Pancreas (tissue), 10 donors: Measurements from ENCODE around the gene CREBBP. TPM values are rescaled to one million over a fixed set of nuclear protein-coding genes. Genes with fewer than 3 reads are reported as not detected.

Experiments
- ATAC-seq, 4 donors: fragments of 200-7000 bp; cut with Tn5 transposase; one replicate each; pipeline versions ENCODE4 v1.8.0 to v1.9.1; 2020; ENCODE audit warnings: mild to moderate bottlenecking in 4 of 4, moderate library complexity in 4 of 4
- DNase-seq, 6 donors: peaks; one replicate each; pipeline ENCODE4 v3.0.0-alpha.2; 2020
- FAIRE-seq: peaks from 2 replicates; lab custom pipeline; 2012; peaks lifted over from hg19 to GRCh38; lab: Jason Lieb, UNC
- H3K27ac ChIP-seq, 4 donors: fragments of 200-600 bp; sonication (generic); 1 replicate in 3 of 4; 2 replicates in 1 of 4; pipeline versions ENCODE4 v1.5.0 to v1.8.0; 2020
- H3K27me3 ChIP-seq, 4 donors: fragments of 200-600 bp; one replicate each; pipeline ENCODE4 v1.8.0; 2021
- H3K36me3 ChIP-seq, 3 donors: fragments of 200-600 bp; sonication (generic) in 1 of 3; one replicate each; pipeline versions ENCODE4 v1.5.0 to v1.8.0; 2020 to 2021
- H3K4me1 ChIP-seq, 3 donors: fragments of 200-600 bp; one replicate each; pipeline ENCODE4 v1.8.0; 2021
- H3K4me3 ChIP-seq, 4 donors: fragments of 200-600 bp; sonication (generic) in 2 of 4; one replicate each; pipeline versions ENCODE4 v1.5.0 to v1.8.0; 2020 to 2021
- H3K9me3 ChIP-seq, 4 donors: fragments of 200-600 bp; one replicate each; pipeline ENCODE4 v1.8.0; 2021
- WGBS, 2 donors: extraction: QIAGEN DNeasy Blood & Tissue Kit; methylation state at CpG; one replicate each; pipeline ENCODE4 v1.1.7; 2013; 5-methylcytosine and 5-hydroxymethylcytosine counted together
- intact Hi-C, 3 donors: fragments of 100-400 bp; cut with DNase I; formaldehyde crosslinking; loops; one replicate each; pipeline versions ENCODE4 v1.11.1 to v1.14.2; 2022
- polyA plus RNA-seq, 2 donors: library from polyadenylated mRNA; stranded (reverse); fragments of 200-250 nt; gene quantifications; one replicate each; pipeline ENCODE4 v1.2.3, GENCODE V29; 2013
- total RNA-seq, 6 donors: library from RNA; stranded (reverse); fragmentation: NEBNext Ultra II Directional in 4 of 6; extraction: Animal tissue kit (Norgen Biotek cat#: 25700) in 4 of 6; gene quantifications; one replicate each; pipeline versions ENCODE4 v1.2.1 to v1.2.4, GENCODE V29; 2021 to 2023
- TF ChIP-seq, protein P1 (sequence below), 4 donors: fragments of 200-600 bp; sonication (generic) in 3 of 4; IDR thresholded peaks; one replicate each; pipeline versions ENCODE4 v1.5.0 to v1.8.0; 2021; ENCODE audit warnings: antibody characterized with exemption in 4 of 4
- donor health status: healthy with polysubstance abuse.
- donor health status: DM: no; HTN: no; CAD: no; lungs with moderate emphysema.
- donor health status: DM: no; HTN: no; CAD: no.
- donor health status: control.
- donor health status: control.
- donor health status: Bipolar disorder and iron deficiency.
- donor health status: DM: yes; HTN: yes; CAD: no.
- donor health status: DM: no; HTN: no; CAD: no.
- donor health status: DM: no; HTN: no; CAD: no.
- donor health status: DM: yes; HTN: yes; CAD: no.

Gene CREBBP
- total and polyA plus RNA-seq, 8 donors = 14.4 to 49.4 (median 30.2) TPM

- TF ChIP-seq, protein P1, sequence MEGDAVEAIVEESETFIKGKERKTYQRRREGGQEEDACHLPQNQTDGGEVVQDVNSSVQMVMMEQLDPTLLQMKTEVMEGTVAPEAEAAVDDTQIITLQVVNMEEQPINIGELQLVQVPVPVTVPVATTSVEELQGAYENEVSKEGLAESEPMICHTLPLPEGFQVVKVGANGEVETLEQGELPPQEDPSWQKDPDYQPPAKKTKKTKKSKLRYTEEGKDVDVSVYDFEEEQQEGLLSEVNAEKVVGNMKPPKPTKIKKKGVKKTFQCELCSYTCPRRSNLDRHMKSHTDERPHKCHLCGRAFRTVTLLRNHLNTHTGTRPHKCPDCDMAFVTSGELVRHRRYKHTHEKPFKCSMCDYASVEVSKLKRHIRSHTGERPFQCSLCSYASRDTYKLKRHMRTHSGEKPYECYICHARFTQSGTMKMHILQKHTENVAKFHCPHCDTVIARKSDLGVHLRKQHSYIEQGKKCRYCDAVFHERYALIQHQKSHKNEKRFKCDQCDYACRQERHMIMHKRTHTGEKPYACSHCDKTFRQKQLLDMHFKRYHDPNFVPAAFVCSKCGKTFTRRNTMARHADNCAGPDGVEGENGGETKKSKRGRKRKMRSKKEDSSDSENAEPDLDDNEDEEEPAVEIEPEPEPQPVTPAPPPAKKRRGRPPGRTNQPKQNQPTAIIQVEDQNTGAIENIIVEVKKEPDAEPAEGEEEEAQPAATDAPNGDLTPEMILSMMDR (IDR thresholded peaks at IDR 0.05) = no peak
- FAIRE-seq (no peak), DNase-seq (peak in 5 of 6 donors; percentile 59 to 72 (median 68)), ATAC-seq (peak; percentile 83 to 90 (median 86))
- H3K4me1 ChIP-seq = peaks cover 5 to 22% (median 10%) of the 10 kb centered on the region in 3 donors
- H3K4me3 ChIP-seq = no peak overlapping the region
- H3K36me3 ChIP-seq = peaks cover 8 to 51% (median 44%) of the 10 kb centered on the region in 3 donors
- intact Hi-C loops = no loop called here
- peak overlapping the region in 3 of 4 donors; percentile 5 to 28 (median 26) for H3K27ac ChIP-seq
- WGBS, 2 donors = 34 to 47% methylated on average over 8 of the region's 8 CpGs
- H3K9me3 ChIP-seq = no peaks in the 10 kb centered on the region
- H3K27me3 ChIP-seq = no peaks in the 10 kb centered on the region
Observed at GRCh38 chr16:3738541-3738940, 142.0 kb downstream of the CREBBP start.

DNA sequence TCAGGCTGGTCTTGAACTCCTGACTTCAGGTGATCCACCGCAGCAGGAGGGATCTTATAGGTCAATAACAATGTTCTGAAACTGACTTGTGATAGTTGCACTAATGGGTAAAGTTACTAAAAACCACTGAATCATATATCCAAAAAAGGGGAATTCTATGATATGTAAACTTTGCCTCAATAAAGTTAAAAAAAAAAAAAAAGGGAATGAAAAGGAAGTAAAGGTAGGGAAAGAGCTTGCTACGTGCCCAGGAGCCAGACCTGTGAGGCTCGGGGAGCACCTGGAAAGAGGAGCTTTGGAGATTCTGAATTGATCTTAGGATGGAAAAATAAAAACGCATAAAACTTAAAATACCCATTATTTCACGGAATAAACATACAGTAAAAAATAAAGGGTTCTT is 142.4 kb downstream of the CREBBP start:
- TF ChIP-seq, protein P1 (IDR thresholded peaks at IDR 0.05) = no peak
- intact Hi-C loops = no loop called here
- FAIRE-seq (no peak), DNase-seq (peak in 2 of 6 donors; percentile 15 to 25), ATAC-seq (peak; percentile 27 to 44 (median 34))
- H3K36me3 ChIP-seq = peaks cover 8 to 52% (median 43%) of the 10 kb centered on the region in 3 donors
- H3K4me1 ChIP-seq = peaks cover 5 to 20% (median 7%) of the 10 kb centered on the region in 3 donors
- no peak overlapping the region for H3K4me3 ChIP-seq
- no peaks in the 10 kb centered on the region for H3K9me3 ChIP-seq
- WGBS, 2 donors = 43% methylated on average over 5 of the region's 5 CpGs
- H3K27me3 ChIP-seq = no peaks in the 10 kb centered on the region
- H3K27ac ChIP-seq = peak overlapping the region in 3 of 4 donors; percentile 19 to 28 (median 26)

- Histone ChIP-seq H3K9me3 (no peaks in the 10 kb centered on the region), H3K4me3 (no peak overlapping the region), H3K36me3 (peaks cover 8 to 46% (median 38%) of the 10 kb centered on the region in 3 donors), H3K4me1 (peaks cover 5 to 17% (median 7%) of the 10 kb centered on the region in 3 donors), H3K27ac (no peak overlapping the region), H3K27me3 (no peaks in the 10 kb centered on the region)
- FAIRE-seq = no peak
- intact Hi-C loops = no loop called here
- DNase-seq = peak in 2 of 6 donors; percentile 10 to 12
- TF ChIP-seq, protein P1 (IDR thresholded peaks at IDR 0.05) = no peak
- 87 to 92% methylated on average over 8 of the region's 8 CpGs for WGBS, 2 donors
- no peak for ATAC-seq
Observed at GRCh38 chr16:3737181-3737580, 143.3 kb downstream of the CREBBP start.

GRCh38 chr16:3736116-3736515 is 144.4 kb downstream of the CREBBP start:
- no peak for FAIRE-seq
- ATAC-seq = no peak
- WGBS, 2 donors = 91 to 94% methylated on average over 6 of the region's 6 CpGs

More at GRCh38 chr16:3736116-3736515, 144.4 kb downstream of the CREBBP start:
- Histone ChIP-seq H3K27ac (no peak overlapping the region), H3K4me1 (peaks cover 5 to 17% (median 7%) of the 10 kb centered on the region in 3 donors), H3K4me3 (no peak overlapping the region), H3K27me3 (no peaks in the 10 kb centered on the region), H3K9me3 (no peaks in the 10 kb centered on the region), H3K36me3 (peaks cover 8 to 56% (median 44%) of the 10 kb centered on the region in 3 donors)
- intact Hi-C loops = no loop called here
- DNase-seq = peak in 1 of 6 donors; percentile 43
- TF ChIP-seq, protein P1 (IDR thresholded peaks at IDR 0.05) = no peak
